Stromal cell of bone marrow (primary cell): ENCODE results near the gene SLC2A9.
"Not testable (repeated sequence)": the region's sequence is repeated elsewhere in the genome, so short reads cannot be mapped to it uniquely, and the experiment has no call there.

Source experiments
- DNase-seq: peaks from one replicate; pipeline ENCODE4 v3.0.0-alpha.2; 2012; ENCODE audit warnings: low read depth

The SLC2A9 gene

GRCh38 chr4:9996319-9997110, 24.8 kb downstream of the SLC2A9 start:
- no peak for DNase-seq

DNA sequence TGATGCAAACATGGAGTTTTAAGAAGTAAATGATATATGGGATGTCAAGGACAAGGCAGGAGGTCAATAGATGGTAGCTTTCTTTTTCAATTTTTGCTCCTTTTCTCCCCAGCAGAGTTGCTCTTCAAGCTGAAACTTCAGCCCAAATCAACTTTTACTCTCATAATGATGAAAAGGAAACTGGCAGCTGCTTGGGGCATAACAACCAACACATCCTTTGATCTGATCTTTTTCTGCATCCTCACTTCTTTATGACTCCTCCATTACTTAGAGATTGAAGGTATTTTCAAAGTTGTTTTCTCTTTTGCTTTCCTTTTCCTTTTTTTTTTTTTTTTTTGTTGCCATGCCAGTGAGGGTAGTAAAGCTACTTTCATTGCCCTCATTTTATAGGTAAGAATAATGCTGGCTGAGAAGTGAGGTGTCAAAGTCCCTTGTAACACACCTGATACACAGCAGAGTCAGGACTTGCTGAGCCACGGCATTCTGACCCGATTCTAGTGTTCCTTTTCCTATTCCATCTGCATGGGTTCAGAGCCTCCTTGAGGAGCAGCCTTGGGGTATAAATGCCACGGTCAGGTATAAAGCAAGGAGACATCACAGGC, 26.9 kb downstream of the SLC2A9 start:
- no peak for DNase-seq

- no peak for DNase-seq
Measured at GRCh38 chr4:9989918-9990635, 31.2 kb downstream of the SLC2A9 start.

DNA sequence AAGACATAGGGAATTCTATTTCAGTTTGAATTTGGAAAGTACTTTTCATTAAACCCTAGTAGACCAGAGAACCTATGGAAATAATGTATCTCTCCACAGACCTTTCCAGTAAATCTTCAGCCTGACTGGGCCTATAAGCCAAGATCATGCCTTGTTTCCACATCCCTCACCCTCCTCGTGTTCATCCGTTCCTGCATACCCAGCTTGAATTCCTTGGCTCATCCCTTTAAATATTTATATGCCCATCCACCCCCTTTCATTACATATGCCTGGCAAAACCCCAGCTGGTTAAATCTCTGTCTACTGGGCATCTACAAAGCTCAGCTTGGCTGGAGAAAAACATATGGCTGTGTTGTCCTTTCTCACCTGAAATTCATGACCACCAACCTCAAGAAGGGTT, 32.4 kb downstream of the SLC2A9 start:
- DNase-seq, result no peak

- DNase-seq, result peak; percentile 11
Measured at GRCh38 chr4:9988363-9988749, 32.9 kb downstream of the SLC2A9 start.

DNA sequence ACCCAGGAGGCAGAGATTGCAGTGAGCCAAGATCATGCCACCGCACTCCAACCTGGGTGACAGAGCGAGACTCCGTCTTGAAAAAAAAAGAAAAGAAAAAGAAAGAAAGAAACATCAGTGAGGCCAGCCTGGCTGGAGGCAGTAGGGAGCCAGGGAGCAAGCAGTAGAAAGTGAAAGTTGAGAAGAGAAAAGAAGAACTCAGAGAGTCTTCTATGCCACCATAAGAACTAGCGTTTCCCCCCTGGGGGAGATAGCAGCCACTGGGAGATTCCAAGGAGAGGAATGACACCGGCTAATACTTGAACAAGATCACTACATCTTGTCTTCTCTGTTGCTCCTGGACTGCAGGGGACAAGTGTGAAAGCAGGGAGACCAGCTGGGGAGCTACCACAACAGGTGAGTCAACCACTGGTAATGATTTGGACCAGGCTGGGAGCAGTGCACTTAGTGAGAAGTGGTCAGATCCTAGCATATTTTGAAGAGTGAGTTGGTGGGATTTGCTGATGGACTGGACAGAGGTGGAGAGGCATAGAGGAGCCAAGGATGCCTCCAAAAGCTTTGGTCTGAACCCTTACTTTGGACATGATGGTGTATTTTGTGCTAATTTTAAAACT, 33.4 kb downstream of the SLC2A9 start:
- no peak for DNase-seq

- DNase-seq, result no peak
Measured at GRCh38 chr4:9984621-9985020, 36.7 kb downstream of the SLC2A9 start.

- DNase-seq, result no peak
Measured at GRCh38 chr4:9983211-9983610, 38.1 kb downstream of the SLC2A9 start.

DNA sequence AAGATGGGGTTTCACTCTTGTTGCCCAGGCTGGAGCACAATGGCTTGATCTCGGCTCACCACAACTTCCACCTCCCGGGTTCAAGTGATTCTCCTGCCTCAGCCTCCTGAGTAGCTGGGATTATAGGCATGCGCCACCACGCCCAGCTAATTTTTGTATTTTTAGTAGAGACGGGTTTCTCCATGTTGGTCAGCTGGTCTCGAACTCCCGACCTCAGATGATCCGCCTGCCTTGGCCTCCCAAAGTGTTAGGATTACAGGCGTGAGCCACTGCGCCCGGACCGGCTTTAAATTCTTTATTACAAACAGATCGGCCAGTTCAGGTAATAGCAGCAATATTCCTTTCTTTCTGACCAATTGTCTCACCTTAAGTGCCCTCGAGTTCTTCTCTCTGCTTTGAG, 39.4 kb downstream of the SLC2A9 start:
- DNase-seq, result not testable (repeated sequence)

- no peak for DNase-seq
Measured at GRCh38 chr4:9980898-9981297, 40.4 kb downstream of the SLC2A9 start.

- DNase-seq, result no peak
Measured at GRCh38 chr4:9979101-9979701, 42.1 kb downstream of the SLC2A9 start.

- DNase-seq, result no peak
Measured at GRCh38 chr4:9977518-9978031, 43.7 kb downstream of the SLC2A9 start.

GRCh38 chr4:9976781-9977180, 44.5 kb downstream of the SLC2A9 start:
- DNase-seq, result no peak

- no peak for DNase-seq
Measured at GRCh38 chr4:9976293-9976692, 45.0 kb downstream of the SLC2A9 start.

DNA sequence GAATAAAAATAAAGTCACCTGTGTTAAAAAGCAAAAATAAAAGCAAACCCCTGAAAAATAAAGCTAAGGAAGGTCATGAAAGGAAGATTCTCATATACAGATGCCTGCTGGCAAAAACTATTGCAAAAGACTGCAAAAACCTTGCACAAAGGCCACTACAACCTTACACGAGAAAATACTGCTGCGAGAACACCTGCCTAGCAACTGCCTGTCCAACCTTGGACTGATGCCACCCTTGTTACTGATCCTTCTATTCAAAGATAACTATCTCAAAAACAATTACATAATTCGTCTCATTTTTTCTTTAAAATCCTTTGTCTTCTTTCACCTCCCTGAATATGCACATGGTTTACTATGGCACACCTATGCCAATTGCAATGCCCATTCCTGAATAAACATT, 49.6 kb downstream of the SLC2A9 start:
- DNase-seq, result no peak

DNA sequence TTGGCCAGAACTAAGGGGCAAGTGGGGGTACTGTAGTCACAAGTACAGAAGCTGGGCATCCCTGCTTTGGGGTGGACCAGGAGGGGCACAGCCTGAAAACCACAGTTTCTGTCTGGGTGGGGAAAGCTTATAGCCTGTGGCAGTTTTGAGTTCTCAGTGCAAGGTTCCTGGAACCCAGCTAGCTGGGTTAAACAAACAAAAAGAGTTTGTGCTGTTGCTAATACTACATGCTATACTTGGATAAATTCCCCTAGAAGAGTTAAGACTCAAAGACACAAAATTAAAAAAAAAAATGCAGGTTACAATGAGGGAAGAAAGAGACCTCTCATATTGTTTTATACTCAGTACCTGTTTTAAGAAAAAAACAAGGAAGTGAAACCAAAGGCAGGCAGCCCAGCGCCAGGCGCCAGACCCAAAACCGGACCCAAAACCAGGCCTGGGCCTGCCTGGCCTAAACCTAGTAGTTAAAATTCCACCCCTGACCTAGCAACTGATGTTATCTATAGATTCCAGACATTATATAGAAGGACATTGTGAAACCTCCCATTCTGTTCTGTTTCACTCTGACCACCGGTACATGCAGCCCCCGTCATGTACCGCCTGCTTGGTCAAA, 50.8 kb downstream of the SLC2A9 start:
- no peak for DNase-seq

DNA sequence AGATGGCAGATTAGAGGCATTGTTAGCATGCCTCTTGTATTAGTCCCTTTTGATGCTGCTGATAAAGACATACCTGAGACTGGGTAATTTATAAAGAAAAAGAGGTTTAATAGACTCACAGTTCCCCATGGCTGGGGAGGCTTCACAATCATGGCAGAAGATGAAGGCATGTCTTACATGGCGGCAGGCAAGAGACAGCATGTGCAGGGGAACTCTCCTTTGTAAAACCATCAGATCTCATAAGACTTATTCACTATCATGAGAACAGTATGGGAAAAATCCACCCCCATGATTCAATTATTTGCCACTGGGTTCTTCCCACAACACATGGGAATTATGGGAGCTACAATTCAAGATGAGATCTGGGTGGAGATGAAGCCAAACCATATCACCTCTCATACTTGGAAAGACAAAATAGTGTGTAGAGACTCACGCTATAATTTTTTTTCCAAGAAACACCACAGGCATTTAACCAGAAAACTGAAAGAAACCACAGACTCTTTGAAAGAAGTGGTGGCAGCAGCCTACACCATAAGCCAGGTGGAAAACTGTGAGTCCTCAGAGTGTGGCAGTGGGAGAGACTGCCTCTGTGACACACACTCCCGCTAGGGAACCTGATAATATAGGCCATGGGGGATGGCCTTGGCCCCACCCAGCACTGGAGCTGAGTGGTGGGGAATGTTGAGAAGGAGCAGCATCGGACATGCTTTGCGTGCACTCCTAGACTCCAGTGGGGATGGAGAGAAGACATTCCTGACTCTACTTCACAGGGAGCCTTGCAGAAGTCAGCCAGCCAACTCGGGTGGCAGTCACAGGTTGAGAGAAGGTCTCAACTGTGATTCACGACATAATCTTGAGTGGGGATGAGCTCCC, 51.5 kb downstream of the SLC2A9 start:
- DNase-seq, result no peak

DNA sequence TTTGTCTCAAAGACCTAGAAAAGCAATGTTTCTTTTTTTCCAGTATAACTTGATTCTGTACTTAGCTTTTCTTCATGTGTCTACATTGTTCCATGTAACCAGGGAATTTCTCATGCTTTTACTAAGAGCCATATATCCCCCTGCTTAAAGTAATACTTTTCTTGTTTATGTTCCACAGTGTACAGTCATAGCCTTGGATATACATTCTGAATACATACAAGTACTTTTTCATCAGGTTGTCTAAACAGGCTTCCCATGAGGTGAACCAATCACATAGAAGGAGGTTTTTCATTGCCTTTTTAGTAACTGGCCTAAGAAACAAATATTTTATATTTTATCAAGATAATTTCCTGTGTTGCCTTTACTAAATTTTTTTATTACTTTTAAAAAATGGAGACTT, 52.8 kb downstream of the SLC2A9 start:
- no peak for DNase-seq

DNA sequence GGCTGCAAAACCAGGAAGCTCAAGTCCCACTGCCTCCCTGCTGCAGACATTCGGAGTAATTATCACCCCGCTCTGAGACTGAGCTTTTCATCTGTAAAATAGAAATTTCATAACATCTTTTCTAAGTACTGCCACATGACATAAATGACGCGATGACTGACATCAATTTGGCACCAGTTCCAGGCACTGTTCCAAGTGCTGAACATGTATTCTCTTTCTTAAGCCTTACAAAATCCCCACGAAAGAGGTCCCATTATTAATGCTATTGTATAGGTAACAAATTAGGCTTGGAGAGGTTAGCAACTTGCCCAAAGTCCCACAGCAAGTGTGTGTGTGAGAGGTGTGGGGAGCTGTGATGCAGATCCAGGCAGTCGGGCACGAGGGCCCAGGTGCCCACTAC, 56.4 kb downstream of the SLC2A9 start:
- DNase-seq, result no peak

DNA sequence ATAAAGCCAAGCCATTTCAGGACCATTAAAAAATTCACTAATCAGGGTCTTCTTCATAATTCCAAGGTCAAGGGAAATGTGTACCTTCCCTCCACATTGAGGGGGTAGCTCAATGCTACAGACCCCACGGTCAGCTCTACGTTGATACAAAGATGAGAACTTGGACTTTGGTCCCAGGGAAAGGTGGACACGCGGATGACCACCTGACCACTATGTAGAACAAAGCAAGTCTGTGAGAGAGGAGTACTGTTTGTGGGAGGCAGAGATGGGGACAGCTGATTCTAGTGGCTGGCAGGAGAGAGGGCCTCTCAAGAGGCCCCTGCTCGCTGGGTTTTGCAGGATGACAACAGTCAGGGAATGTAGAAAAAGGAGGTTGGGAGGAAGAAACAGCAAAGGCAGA, 58.0 kb downstream of the SLC2A9 start:
- no peak for DNase-seq
